NT2/D1 (cell line): ENCODE measurements around the gene KRT76.

Experiments used
- DNase-seq: peaks from one replicate; pipeline ENCODE4 v3.0.0-alpha.2; 2011; ENCODE audit warnings: low read depth, low spot score
- H3K27me3 ChIP-seq: 2 replicates; pipeline ENCODE4 v1.6.0; 2011; ENCODE audit warnings: mild to moderate bottlenecking; ENCODE audit not compliant: insufficient read length, insufficient read depth
- H3K36me3 ChIP-seq: 2 replicates; pipeline ENCODE4 v1.6.1; 2011; ENCODE audit warnings: mild to moderate bottlenecking, low read length, mixed read lengths; ENCODE audit not compliant: insufficient read depth, insufficient read length
- H3K4me1 ChIP-seq: 2 replicates; pipeline ENCODE4 v1.5.1; 2011; ENCODE audit not compliant: insufficient read depth, insufficient read length
- H3K4me3 ChIP-seq: 2 replicates; pipeline ENCODE4 v1.5.1; 2011; ENCODE audit warnings: low read depth; ENCODE audit not compliant: insufficient read length
- H3K9ac ChIP-seq: 2 replicates; pipeline ENCODE4 v1.6.0; 2011; ENCODE audit warnings: low read depth; ENCODE audit not compliant: insufficient read length
- H3K9me3 ChIP-seq: 2 replicates; pipeline ENCODE4 v1.5.1; 2011; ENCODE audit warnings: mild to moderate bottlenecking, low read length; ENCODE audit not compliant: insufficient read depth
- SUZ12 ChIP-seq: IDR thresholded peaks from 2 replicates; pipeline ENCODE4 v1.6.1; 2011; ENCODE audit not compliant: insufficient read length, insufficient read depth; ENCODE audit errors: extremely low read depth
- YY1 ChIP-seq: IDR thresholded peaks from 2 replicates; pipeline ENCODE4 v1.6.1; 2011; ENCODE audit not compliant: insufficient read length, insufficient read depth
- ZNF274 ChIP-seq: IDR thresholded peaks from 2 replicates; pipeline ENCODE4 v1.6.1; 2011; ENCODE audit warnings: mild to moderate bottlenecking, low read depth, low read length

The KRT76 gene

DNA sequence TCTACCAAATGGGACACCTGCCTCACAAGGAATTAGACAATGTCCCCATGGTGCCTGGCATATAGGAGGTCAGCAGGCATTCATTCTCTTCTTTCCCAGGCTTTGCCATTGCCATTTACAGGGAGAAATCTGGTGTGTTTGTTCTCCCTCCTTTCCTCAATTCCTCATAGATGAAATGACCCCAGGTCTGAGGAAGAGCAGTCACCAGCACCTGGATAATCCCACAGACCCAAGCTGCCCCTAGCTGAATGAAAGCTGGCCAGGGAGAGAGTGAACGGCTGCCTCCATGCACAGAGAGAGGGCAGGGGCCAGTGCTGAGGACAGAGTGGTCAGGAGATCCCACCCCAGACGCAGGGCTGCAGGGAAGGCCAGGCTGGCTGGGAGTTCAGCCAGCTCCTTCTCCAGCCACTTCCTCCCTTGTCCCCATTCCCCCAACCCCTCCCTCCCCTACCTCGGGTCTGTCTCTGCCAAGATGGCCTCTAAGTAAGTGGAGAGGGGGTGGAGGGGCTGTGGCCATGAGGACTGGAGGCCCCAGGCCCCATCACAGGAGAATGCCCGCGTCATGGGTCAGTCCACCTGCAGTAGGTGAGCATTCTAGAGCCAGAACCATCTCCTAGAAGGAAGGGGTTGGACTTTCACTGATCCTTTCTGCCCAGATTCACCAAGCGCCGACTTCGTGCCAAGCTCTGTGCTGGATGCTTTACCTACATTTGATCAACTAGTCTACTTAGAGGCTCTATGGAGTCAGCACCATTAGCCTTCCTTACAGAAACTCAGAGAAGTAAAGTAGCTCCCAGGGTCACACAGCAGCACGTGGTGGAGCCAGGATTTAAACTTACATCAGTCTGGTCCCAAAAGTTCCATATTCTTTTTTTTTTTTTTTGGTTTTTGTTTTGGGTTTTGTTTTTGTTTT is 38.8 kb upstream of the KRT76 start:
- no peak for DNase-seq
- Histone ChIP-seq H3K27me3 (no peaks in the 10 kb centered on the region), H3K9ac (no peak overlapping the region), H3K4me3 (no peak overlapping the region), H3K9me3 (no peaks in the 10 kb centered on the region), H3K4me1 (peaks cover 5% of the 10 kb centered on the region), H3K36me3 (no peaks in the 10 kb centered on the region)
- TF ChIP-seq SUZ12, result no peak
- no peak for TF ChIP-seq ZNF274
- no peak for TF ChIP-seq YY1

DNA sequence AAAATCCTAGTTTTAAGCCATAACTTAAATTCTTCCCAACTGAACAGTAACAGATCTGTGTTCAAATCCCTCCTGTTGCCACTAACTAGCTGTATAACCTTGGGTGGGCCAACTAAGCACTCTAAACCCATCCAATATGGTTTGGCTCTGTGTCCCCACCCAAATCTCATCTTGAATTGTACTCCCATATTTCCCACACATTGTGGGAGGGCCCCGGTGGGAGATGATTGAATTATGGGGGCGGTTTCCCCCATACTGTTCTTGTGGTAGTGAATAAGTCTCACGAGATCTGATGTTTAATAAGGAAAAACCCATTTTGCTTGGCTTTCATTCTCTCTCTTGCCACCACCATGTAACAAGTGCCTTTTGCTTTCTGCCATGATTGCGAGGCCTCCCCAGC is 38.0 kb upstream of the KRT76 start:
- no peak for DNase-seq
- no peak for TF ChIP-seq ZNF274
- TF ChIP-seq SUZ12, result no peak
- no peak for TF ChIP-seq YY1
- no peak overlapping the region for H3K4me3 ChIP-seq
- H3K27me3 ChIP-seq, result no peaks in the 10 kb centered on the region
- H3K36me3 ChIP-seq, result no peaks in the 10 kb centered on the region
- H3K9ac ChIP-seq, result no peak overlapping the region
- H3K4me1 ChIP-seq, result peaks cover 5% of the 10 kb centered on the region
- no peaks in the 10 kb centered on the region for H3K9me3 ChIP-seq

DNA sequence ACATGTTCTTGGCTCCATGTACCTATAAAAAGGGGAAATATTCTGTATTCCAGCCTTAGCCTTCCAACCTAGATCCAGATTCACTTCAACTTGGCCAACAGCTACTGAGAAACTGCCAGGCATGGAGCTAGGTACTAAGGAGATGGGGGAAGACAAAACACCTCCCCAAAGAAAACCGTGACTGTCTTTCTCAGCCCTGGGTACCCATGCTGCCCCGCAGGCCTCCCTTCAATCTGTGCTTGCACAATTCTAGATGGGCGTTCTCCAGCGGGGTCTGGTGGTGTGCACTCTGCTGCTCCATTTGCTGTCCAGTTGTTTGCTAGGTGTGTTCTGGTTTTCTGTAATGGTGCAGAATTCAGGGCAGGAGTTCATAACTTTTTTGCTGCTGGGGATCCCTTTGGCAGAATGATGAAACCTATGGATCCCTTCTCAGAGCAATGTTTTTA is 37.6 kb upstream of the KRT76 start:
- DNase-seq, result no peak
- TF ChIP-seq ZNF274 (no peak), YY1 (no peak), SUZ12 (no peak)
- no peaks in the 10 kb centered on the region for H3K36me3 ChIP-seq
- no peaks in the 10 kb centered on the region for H3K9me3 ChIP-seq
- H3K9ac ChIP-seq, result no peak overlapping the region
- peaks cover 5% of the 10 kb centered on the region for H3K4me1 ChIP-seq
- no peak overlapping the region for H3K4me3 ChIP-seq
- no peaks in the 10 kb centered on the region for H3K27me3 ChIP-seq

DNA sequence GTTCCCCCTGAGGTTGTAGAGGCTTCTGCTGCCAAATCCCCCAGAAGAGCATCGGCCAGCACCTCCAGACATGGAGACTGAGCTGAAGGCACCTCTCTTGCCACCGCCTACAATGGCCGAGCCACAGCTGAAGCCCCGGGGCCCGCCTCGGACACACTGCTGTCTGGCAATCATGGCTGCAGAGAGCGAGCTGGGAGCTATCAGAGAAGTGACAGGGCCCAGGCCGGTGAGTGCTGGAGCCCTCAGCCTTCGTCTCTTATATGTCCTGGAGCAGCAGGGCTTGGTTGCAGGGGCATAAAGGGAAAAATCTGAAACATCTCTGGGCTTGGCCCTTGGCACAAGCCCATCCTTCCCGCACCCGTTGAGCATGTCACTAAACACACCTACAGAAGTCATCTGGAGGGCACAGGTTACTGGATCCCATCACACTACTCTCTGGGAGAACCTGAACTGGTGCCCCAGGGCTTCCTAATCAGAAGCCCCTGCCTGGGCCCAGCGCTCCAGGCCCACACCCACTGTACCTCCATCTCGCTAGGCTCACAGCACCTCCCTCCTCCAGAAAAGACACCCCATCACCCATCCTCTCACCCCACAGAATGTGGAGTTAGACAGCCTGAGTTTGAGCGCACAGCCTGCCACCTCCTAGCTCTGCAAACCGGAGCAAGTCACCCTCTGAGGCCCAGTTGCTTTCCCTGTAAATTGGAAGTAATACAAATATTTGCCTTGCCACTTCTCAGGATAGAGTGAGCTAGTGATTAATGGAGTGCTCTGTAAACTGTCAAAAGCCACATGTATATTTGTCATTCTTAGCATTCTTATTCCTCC is 37.0 kb upstream of the KRT76 start, which contains the start of gene KRT4:
TSS of gene KRT4 (minus strand) at position 232 of the 825 bp plus-strand sequence. CDS start at position 174, 58 bp downstream.
- Histone ChIP-seq H3K4me1 (peaks cover 5% of the 10 kb centered on the region), H3K9ac (no peak within 1 kb of the TSS), H3K36me3 (no peaks in the 10 kb centered on the region), H3K27me3 (no peaks in the 10 kb centered on the region), H3K4me3 (no peak within 1 kb of the TSS), H3K9me3 (no peaks in the 10 kb centered on the region)
- TF ChIP-seq YY1 (no peak), SUZ12 (no peak), ZNF274 (no peak)
- DNase-seq, result no peak

DNA sequence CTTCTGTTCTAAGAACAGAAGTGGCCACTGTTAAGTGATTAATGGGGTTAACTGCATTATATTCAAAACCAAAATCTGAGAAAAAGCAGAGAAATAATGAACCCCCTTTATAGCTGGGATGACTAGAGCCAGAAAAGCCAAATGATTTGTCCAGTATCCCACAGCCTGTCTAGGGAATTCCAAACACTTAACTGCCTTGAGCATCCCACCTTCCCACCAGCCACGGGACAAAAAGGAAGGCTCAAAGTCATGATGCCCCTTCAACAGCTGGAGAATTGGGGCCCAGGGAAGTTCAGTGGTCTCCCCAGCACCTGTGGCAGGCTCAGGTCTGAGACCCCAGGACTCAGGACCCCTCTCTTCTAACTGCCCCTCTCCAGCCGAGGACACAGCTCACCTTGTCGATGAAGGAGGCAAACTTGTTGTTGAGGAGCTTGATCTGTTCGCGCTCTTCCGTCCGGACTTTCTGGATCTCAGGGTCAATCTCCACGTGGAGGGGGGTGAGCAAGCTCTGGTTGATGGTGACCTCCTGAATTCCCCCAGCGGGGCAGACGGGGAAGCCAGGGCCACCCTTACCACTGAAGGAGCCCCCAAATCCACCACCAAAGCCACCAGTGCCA is 36.2 kb upstream of the KRT76 start:
- Histone ChIP-seq H3K4me1 (peaks cover 2% of the 10 kb centered on the region), H3K9ac (no peak overlapping the region), H3K4me3 (no peak overlapping the region), H3K9me3 (no peaks in the 10 kb centered on the region), H3K27me3 (no peaks in the 10 kb centered on the region), H3K36me3 (no peaks in the 10 kb centered on the region)
- no peak for TF ChIP-seq ZNF274
- no peak for TF ChIP-seq YY1
- no peak for TF ChIP-seq SUZ12
- no peak for DNase-seq

DNA sequence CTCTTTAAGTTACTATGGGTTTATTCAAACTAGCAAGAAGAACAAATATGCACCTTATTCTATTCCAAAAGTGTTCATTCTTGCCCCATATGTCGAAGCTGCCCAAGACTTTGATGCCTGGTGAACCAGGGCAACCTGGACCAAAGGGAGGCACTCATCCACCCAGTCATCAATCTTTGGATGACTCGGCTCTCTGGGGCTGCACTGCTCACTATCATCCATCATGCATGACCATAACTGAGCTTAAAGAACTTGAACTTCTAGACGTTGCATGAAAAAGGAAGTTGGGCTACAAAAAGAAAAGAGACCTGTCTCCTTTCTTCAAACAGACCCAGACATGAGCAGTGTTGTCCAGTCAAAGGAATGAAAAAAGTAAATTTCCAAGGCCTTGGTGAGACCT is 35.6 kb upstream of the KRT76 start:
- Histone ChIP-seq H3K4me3 (no peak overlapping the region), H3K9me3 (no peaks in the 10 kb centered on the region), H3K9ac (no peak overlapping the region), H3K27me3 (no peaks in the 10 kb centered on the region), H3K4me1 (no peaks in the 10 kb centered on the region), H3K36me3 (no peaks in the 10 kb centered on the region)
- TF ChIP-seq SUZ12, result no peak
- TF ChIP-seq ZNF274, result no peak
- no peak for TF ChIP-seq YY1
- DNase-seq, result no peak
